Breast epithelium (tissue), 4 donors: ENCODE results near the gene CPB2. TPM values are rescaled to one million over a fixed set of nuclear protein-coding genes. Genes with fewer than 3 reads are reported as not detected.

ENCODE experiments used
- DNase-seq, 2 donors: peaks; one replicate each; pipeline ENCODE4 v3.0.0-alpha.2; 2019; ENCODE audit warnings: low spot score in 2 of 2
- H3K27ac ChIP-seq, 2 donors: fragments of 200-600 bp; sonication (generic) in 1 of 2; one replicate each; pipeline ENCODE4 v1.5.1; 2016 to 2019; ENCODE audit warnings: mild to moderate bottlenecking in 1 of 2
- H3K27me3 ChIP-seq, 2 donors: fragments of 200-600 bp; sonication (generic) in 1 of 2; one replicate each; pipeline versions ENCODE4 v1.5.1 to v1.6.0; 2017 to 2019; ENCODE audit warnings: control low read depth in 1 of 2, mild to moderate bottlenecking in 1 of 2
- H3K36me3 ChIP-seq: fragments of 200-600 bp; one replicate; pipeline ENCODE4 v1.5.1; 2019
- H3K4me1 ChIP-seq, 2 donors: fragments of 200-600 bp; sonication (generic); one replicate each; pipeline ENCODE4 v1.5.1; 2016 to 2019; ENCODE audit warnings: control low read depth in 1 of 2
- H3K4me3 ChIP-seq, 3 donors: fragments of 200-600 bp; sonication (generic); 1 replicate in 2 of 3; 2 replicates in 1 of 3; pipeline ENCODE4 v1.5.1; 2016 to 2019; ENCODE audit warnings: mild to moderate bottlenecking in 3 of 3, moderate library complexity in 2 of 3
- H3K9me3 ChIP-seq, 2 donors: fragments of 200-600 bp; sonication (generic) in 1 of 2; one replicate each; pipeline ENCODE4 v1.5.1; 2016 to 2019; ENCODE audit warnings: control low read depth in 1 of 2
- POLR2A ChIP-seq: fragments of 450-650 bp; IDR thresholded peaks from one replicate; pipeline ENCODE4 v1.6.1; 2016; ENCODE audit warnings: antibody characterized with exemption, mild to moderate bottlenecking, moderate library complexity
- POLR2AphosphoS5 ChIP-seq, 3 donors: sonication (generic); formaldehyde crosslinking; IDR thresholded peaks; one replicate each; pipeline ENCODE4 v1.6.1; 2017; ENCODE audit warnings: antibody characterized with exemption in 3 of 3
- intact Hi-C: fragments of 100-400 bp; cut with DNase I; formaldehyde crosslinking; loops from one replicate; pipeline ENCODE4 v1.15.1; 2023; ENCODE audit warnings: low total_unique reads
- total RNA-seq, 3 donors: library from RNA; depleted of rRNA; stranded (reverse); fragments of >200 nt; gene quantifications; one replicate each; pipeline ENCODE4 v1.1.0, GENCODE V29; 2016
- TF ChIP-seq, protein P1 (sequence below), 3 donors: fragments of 450-650 bp; IDR thresholded peaks; one replicate each; pipeline ENCODE4 v1.5.1; 2016 to 2017; ENCODE audit warnings: antibody characterized with exemption in 3 of 3, mild to moderate bottlenecking in 3 of 3, moderate library complexity in 3 of 3

The CPB2 gene
- total RNA-seq, 3 donors from 2014 or later: not detected

DNA sequence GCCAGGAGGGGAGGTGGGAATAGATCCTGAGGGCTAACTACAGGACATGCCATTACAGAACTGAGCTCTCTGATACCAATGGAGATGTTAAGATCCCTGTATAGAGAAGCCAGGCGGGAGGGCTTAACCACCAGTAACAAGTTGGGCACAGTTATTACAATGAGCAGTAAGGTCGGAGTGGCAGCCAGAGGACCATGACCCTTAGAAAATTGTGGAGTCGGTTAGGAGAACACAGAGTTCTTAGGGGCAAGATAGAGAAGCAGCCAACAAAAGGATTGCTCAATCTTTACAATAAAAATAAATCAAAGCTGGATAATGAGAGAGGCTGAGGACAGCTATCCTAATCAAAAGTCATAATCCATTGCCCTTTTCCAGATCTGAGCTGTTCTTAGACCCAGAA lies 10.4 kb downstream of the CPB2 start:
- intact Hi-C loops: no loop called here
- TF ChIP-seq POLR2AphosphoS5 (IDR thresholded peaks at IDR 0.05): no peak
- Histone ChIP-seq H3K4me1 (no peaks in the 10 kb centered on the region), H3K27ac (no peak overlapping the region), H3K36me3 (no peaks in the 10 kb centered on the region), H3K9me3 (no peaks in the 10 kb centered on the region), H3K27me3 (no peaks in the 10 kb centered on the region), H3K4me3 (no peak overlapping the region)
- DNase-seq: no peak

DNA sequence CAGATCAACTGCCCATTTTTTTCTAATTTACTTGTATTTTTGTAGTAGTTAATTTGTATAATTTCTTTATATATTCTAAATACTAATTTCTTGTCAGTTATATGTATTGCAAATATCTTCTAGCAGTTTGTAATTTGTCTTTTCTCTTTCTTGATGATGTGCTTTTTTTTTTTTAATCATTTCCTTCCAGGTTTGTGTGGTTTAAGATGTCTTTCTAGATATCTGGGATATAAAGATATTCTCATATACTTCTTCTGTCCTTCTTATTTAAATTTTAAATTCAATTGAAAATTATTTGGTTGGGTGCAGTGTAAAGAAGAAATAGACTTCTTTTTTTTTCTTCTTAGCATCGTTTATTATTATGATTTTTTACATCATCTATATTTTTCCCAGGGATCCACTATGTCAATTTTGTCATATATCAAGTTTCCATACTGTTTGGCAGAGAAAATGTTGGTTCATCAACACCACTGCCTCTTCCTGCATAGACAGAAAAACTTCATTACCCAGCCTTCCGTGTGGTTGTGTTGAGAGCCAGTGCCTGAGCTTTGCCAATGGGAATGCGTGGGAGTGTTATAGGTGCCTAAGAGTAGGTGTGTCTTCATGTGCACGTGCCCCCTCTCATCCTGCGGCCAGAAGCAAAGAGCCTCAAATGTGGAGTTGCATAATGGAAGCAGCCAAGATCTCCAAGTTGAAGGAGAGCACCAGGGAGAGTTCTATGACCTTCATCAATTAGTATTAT lies 15.8 kb downstream of the CPB2 start:
- Histone ChIP-seq H3K4me3 (no peak overlapping the region), H3K27ac (no peak overlapping the region), H3K4me1 (no peaks in the 10 kb centered on the region), H3K9me3 (no peaks in the 10 kb centered on the region), H3K36me3 (no peaks in the 10 kb centered on the region), H3K27me3 (no peaks in the 10 kb centered on the region)
- intact Hi-C loops: no loop called here
- no peak for DNase-seq
- no peak for TF ChIP-seq POLR2A
- TF ChIP-seq, protein P1, sequence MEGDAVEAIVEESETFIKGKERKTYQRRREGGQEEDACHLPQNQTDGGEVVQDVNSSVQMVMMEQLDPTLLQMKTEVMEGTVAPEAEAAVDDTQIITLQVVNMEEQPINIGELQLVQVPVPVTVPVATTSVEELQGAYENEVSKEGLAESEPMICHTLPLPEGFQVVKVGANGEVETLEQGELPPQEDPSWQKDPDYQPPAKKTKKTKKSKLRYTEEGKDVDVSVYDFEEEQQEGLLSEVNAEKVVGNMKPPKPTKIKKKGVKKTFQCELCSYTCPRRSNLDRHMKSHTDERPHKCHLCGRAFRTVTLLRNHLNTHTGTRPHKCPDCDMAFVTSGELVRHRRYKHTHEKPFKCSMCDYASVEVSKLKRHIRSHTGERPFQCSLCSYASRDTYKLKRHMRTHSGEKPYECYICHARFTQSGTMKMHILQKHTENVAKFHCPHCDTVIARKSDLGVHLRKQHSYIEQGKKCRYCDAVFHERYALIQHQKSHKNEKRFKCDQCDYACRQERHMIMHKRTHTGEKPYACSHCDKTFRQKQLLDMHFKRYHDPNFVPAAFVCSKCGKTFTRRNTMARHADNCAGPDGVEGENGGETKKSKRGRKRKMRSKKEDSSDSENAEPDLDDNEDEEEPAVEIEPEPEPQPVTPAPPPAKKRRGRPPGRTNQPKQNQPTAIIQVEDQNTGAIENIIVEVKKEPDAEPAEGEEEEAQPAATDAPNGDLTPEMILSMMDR (IDR thresholded peaks at IDR 0.05): no peak
- no peak for TF ChIP-seq POLR2AphosphoS5 (IDR thresholded peaks at IDR 0.05)

DNA sequence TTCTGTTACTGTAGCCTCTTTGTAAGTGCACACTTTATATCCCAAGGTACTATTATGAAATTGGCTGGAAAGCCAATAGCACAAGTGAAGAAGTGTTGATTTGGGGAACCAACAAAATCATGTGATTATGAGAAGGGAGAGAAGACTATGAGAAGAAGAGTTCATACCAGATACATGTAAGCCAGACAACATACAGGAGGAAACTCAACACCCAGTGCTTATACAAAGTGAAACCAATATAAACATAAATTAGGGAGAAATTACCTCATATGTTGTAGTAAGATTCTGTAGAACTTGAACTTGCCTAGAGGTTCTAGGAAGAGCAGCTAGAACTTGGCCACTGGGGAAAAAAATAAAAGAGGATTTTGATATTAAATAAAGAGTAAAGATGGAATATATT lies 17.4 kb downstream of the CPB2 start:
- Histone ChIP-seq H3K4me1 (no peaks in the 10 kb centered on the region), H3K4me3 (no peak overlapping the region), H3K9me3 (no peaks in the 10 kb centered on the region), H3K36me3 (no peaks in the 10 kb centered on the region), H3K27ac (no peak overlapping the region), H3K27me3 (no peaks in the 10 kb centered on the region)
- TF ChIP-seq POLR2AphosphoS5 (IDR thresholded peaks at IDR 0.05) (no peak), POLR2A (no peak)
- TF ChIP-seq, protein P1 (IDR thresholded peaks at IDR 0.05): no peak
- DNase-seq: no peak
- intact Hi-C loops: no loop called here

DNA sequence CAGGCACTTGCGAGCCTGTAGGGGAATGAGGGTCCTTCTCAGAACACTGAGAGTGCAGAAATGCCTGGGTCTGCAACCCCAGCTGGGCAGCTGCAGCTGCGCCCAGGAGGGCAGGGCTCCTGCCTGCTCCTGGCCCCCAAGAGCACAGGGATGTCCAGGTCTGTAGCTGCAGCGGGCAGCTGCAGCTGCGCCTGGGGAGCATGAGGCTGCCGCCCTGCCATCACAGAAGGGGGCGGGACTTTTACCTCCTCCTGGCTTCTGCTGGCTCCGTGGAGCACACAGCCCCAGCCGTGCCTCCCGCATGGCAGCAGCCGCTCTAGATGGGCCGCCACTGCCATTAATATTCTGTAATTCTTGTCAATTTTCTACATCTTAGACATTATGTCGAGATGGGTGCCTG lies 17.8 kb downstream of the CPB2 start:
- Histone ChIP-seq H3K9me3 (no peaks in the 10 kb centered on the region), H3K27me3 (no peaks in the 10 kb centered on the region), H3K4me3 (no peak overlapping the region), H3K36me3 (no peaks in the 10 kb centered on the region), H3K27ac (no peak overlapping the region), H3K4me1 (no peaks in the 10 kb centered on the region)
- TF ChIP-seq POLR2AphosphoS5 (IDR thresholded peaks at IDR 0.05): no peak
- no peak for TF ChIP-seq POLR2A
- TF ChIP-seq, protein P1 (IDR thresholded peaks at IDR 0.05): no peak
- intact Hi-C loops: no loop called here
- no peak for DNase-seq

DNA sequence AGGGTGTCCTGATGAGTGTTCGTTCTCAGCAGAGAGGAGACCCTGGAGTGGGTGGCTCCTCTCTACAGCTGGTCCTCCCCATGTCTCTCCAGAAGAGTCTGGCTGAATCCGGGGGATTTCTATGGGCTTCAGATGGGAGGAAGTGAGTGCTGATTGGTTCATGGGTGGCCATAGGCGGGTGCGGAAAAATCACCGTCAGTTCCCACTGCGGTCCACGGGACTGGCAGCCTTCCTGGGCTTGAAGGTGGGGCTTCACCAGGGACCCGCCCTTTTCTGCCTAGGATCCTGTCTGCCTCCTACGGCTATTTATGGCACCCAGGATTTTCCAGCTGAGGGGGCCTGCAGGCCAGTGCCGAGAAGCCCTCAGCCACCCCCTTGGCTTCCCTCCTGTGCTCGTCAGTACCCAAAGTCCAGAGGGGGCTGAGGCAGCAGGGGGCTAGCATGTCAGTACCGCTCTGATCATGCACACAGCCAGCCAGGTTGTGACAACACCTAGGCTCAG lies 18.4 kb downstream of the CPB2 start:
- H3K9me3 ChIP-seq: no peaks in the 10 kb centered on the region
- TF ChIP-seq POLR2AphosphoS5 (IDR thresholded peaks at IDR 0.05) (no peak), POLR2A (no peak)
- TF ChIP-seq, protein P1 (IDR thresholded peaks at IDR 0.05): no peak
- no peaks in the 10 kb centered on the region for H3K36me3 ChIP-seq
- no peak overlapping the region for H3K4me3 ChIP-seq
- no peak for DNase-seq
- no peak overlapping the region for H3K27ac ChIP-seq
- intact Hi-C loops: no loop called here
- no peaks in the 10 kb centered on the region for H3K4me1 ChIP-seq
- H3K27me3 ChIP-seq: no peaks in the 10 kb centered on the region
